Measurements from ENCODE around the gene ERLIN1.

DNA sequence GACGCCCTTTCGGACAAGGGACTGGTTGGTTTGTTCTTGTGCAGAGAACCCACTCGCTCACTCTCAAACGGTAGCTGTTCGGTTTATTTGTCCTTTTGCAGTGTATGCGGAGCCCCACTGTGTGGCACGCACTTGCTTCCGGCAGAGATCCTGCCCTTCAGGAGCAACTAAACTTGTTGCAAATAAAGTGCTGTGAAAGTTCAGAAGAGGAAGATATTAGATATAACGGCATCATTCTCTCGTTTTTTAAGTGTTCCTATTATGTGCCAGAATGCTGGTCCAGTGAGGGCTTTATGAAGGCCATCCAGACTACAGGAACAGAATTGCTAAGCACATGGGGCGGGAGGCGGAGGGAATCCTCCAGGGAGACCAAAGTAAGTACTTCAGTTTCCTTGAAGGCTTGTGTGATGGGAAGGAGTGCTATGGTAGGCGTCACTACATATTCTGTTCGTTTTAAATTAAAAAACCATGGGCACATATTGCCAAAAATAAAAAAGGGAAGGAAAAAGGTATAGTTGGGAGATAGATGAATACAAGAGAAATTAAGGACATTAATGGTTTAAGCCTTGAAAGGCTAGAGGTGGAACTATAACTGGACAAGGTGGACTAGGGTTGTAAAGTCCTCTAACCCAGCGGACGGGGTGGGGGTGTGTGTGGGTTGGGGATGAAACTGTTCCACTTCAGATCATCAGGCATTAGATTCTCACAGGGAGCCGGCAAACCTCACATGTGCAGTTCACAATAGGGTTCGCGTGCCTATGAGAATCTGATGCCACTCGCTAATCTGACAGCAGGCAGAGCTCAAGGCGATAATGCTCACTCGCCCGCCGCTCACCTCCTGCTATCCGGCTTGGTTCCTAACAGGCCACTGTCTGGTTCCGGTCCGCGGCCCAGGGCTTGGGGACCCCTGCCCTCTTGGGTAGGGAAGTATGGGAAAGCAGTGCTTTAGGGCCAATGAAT is 704 bp upstream of the ERLIN1 start:
- TF ChIP-seq, protein P1, sequence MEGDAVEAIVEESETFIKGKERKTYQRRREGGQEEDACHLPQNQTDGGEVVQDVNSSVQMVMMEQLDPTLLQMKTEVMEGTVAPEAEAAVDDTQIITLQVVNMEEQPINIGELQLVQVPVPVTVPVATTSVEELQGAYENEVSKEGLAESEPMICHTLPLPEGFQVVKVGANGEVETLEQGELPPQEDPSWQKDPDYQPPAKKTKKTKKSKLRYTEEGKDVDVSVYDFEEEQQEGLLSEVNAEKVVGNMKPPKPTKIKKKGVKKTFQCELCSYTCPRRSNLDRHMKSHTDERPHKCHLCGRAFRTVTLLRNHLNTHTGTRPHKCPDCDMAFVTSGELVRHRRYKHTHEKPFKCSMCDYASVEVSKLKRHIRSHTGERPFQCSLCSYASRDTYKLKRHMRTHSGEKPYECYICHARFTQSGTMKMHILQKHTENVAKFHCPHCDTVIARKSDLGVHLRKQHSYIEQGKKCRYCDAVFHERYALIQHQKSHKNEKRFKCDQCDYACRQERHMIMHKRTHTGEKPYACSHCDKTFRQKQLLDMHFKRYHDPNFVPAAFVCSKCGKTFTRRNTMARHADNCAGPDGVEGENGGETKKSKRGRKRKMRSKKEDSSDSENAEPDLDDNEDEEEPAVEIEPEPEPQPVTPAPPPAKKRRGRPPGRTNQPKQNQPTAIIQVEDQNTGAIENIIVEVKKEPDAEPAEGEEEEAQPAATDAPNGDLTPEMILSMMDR (IDR thresholded peaks at IDR 0.05; ENCODE audit: low read depth, low read length, poor library complexity, severe bottlenecking): peak; percentile 7
- TF ChIP-seq EZH2phosphoT487 (IDR thresholded peaks at IDR 0.05; ENCODE audit: borderline replicate concordance, low read length): no peak
